ENCODE data around the gene SALL2. TPM values are rescaled to one million over a fixed set of nuclear protein-coding genes. Genes with fewer than 3 reads are reported as not detected.
A peak's percentile ranks its signal among the peaks of the same experiment; 100 is the strongest.

Gene SALL2
- total RNA-seq, 4 donors from 2014 or later, result 3.0 to 15.6 (median 4.4) TPM

- 94% methylated on average over 1 of the region's 1 CpG for WGBS
- H3K9me3 ChIP-seq, result no peaks in the 10 kb centered on the region
- TF ChIP-seq CTCF (IDR thresholded peaks at IDR 0.05) (no peak), POLR2AphosphoS5 (IDR thresholded peaks at IDR 0.05) (no peak), EP300 (IDR thresholded peaks at IDR 0.05) (no peak), POLR2A (IDR thresholded peaks at IDR 0.05) (no peak)
- H3K4me1 ChIP-seq, result peaks cover 12% of the 10 kb centered on the region
- H3K4me3 ChIP-seq, result no peak overlapping the region
- no peaks in the 10 kb centered on the region for H3K36me3 ChIP-seq
- no peak overlapping the region for H3K27ac ChIP-seq
- DNase-seq (ENCODE audit: low spot score in 2 of 2), result no peak
- H3K27me3 ChIP-seq, result no peaks in the 10 kb centered on the region
These were observed 11.8 kb downstream of the SALL2 start for GRCh38 chr14:21514341-21514740.

GRCh38 chr14:21510735-21511657 lies 15.2 kb downstream of the SALL2 start, which contains the start of gene METTL3:
Gene METTL3, minus strand, starts transcription at chr14:21511340. Its CDS starts 117 bp downstream, at chr14:21511223.
- TF ChIP-seq POLR2A (IDR thresholded peaks at IDR 0.05) (peak in 1 of 2 donors; percentile 35), CTCF (IDR thresholded peaks at IDR 0.05) (no peak), EP300 (IDR thresholded peaks at IDR 0.05) (no peak), POLR2AphosphoS5 (IDR thresholded peaks at IDR 0.05) (peak in 2 of 3 donors; percentile 47 to 82)
- DNase-seq (ENCODE audit: low spot score in 2 of 2), result peak; percentile 97 to 98
- Histone ChIP-seq H3K4me3 (peak within 1 kb of the TSS; percentile 62), H3K27me3 (no peaks in the 10 kb centered on the region), H3K9me3 (no peaks in the 10 kb centered on the region), H3K4me1 (peaks cover 27% of the 10 kb centered on the region), H3K27ac (peak within 1 kb of the TSS; percentile 70), H3K36me3 (peaks cover 13% of the 10 kb centered on the region)
- under 1% methylated on average over 31 of the region's 53 CpGs for WGBS

GRCh38 chr14:21509432-21510143 lies 16.6 kb downstream of the SALL2 start:
- Histone ChIP-seq H3K36me3 (peaks cover 13% of the 10 kb centered on the region), H3K27ac (no peak overlapping the region), H3K4me3 (peak overlapping the region; percentile 62), H3K27me3 (no peaks in the 10 kb centered on the region), H3K9me3 (no peaks in the 10 kb centered on the region), H3K4me1 (peaks cover 27% of the 10 kb centered on the region)
- DNase-seq (ENCODE audit: low spot score in 2 of 2), result no peak
- TF ChIP-seq POLR2A (IDR thresholded peaks at IDR 0.05) (no peak), POLR2AphosphoS5 (IDR thresholded peaks at IDR 0.05) (no peak), EP300 (IDR thresholded peaks at IDR 0.05) (no peak), CTCF (IDR thresholded peaks at IDR 0.05) (no peak)
- 83% methylated on average over 6 of the region's 6 CpGs for WGBS

- 86% methylated on average over 2 of the region's 2 CpGs for WGBS
- no peak overlapping the region for H3K4me3 ChIP-seq
- H3K36me3 ChIP-seq, result peaks cover 30% of the 10 kb centered on the region
- H3K9me3 ChIP-seq, result no peaks in the 10 kb centered on the region
- no peaks in the 10 kb centered on the region for H3K27me3 ChIP-seq
- DNase-seq (ENCODE audit: low spot score in 2 of 2), result no peak
- TF ChIP-seq CTCF (IDR thresholded peaks at IDR 0.05) (no peak), POLR2AphosphoS5 (IDR thresholded peaks at IDR 0.05) (no peak), POLR2A (IDR thresholded peaks at IDR 0.05) (no peak)
- peaks cover 27% of the 10 kb centered on the region for H3K4me1 ChIP-seq
- H3K27ac ChIP-seq, result no peak overlapping the region
These were observed 19.6 kb downstream of the SALL2 start for GRCh38 chr14:21506557-21506956.
